ENCODE data around the gene MMADHC. TPM values are rescaled to one million over a fixed set of nuclear protein-coding genes. Genes with fewer than 3 reads are reported as not detected.

The MMADHC gene
- total RNA-seq, 1 experiment from 2014 or later, result 126 TPM

DNA sequence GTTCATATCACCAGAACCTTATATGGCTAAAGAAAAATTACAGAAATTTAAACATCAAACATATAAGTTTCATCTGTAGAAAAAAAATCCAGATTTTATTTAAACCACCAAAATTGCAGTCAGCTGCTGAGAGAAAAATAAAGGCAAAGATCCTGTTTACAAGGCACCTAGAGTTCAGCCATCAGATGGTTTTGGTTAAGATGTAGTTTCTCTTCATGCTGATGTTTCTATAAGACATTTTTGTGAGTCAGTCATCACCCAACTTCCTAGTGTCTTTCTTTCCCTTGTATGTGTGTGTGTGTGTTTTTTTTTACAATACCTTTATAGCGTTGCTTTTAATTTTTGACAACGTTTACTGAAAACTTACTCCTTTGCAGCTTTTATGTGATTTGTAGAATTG lies 26.1 kb upstream of the MMADHC start:
- peaks cover 5% of the 10 kb centered on the region; the same call in 1 of the 2 replicates for H3K9me3 Mint-ChIP-seq
- H3K36me3 Mint-ChIP-seq, result no peaks in the 10 kb centered on the region
- H3K27me3 Mint-ChIP-seq (ENCODE audit: low read depth), result no peaks in the 10 kb centered on the region
- TF ChIP-seq, protein P1, sequence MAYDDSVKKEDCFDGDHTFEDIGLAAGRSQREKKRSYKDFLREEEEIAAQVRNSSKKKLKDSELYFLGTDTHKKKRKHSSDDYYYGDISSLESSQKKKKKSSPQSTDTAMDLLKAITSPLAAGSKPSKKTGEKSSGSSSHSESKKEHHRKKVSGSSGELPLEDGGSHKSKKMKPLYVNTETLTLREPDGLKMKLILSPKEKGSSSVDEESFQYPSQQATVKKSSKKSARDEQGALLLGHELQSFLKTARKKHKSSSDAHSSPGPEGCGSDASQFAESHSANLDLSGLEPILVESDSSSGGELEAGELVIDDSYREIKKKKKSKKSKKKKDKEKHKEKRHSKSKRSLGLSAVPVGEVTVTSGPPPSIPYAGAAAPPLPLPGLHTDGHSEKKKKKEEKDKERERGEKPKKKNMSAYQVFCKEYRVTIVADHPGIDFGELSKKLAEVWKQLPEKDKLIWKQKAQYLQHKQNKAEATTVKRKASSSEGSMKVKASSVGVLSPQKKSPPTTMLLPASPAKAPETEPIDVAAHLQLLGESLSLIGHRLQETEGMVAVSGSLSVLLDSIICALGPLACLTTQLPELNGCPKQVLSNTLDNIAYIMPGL (CRISPR knock-in tag; IDR thresholded peaks at IDR 0.05), result no peak
- TF ChIP-seq NFATC4 (CRISPR knock-in tag; IDR thresholded peaks at IDR 0.05) (no peak), FOXP1 (CRISPR knock-in tag; IDR thresholded peaks at IDR 0.05; ENCODE audit: borderline replicate concordance) (no peak), EMX1 (CRISPR knock-in tag; IDR thresholded peaks at IDR 0.05) (no peak), SMAD4 (CRISPR knock-in tag; IDR thresholded peaks at IDR 0.05) (no peak), SOX15 (CRISPR knock-in tag; IDR thresholded peaks at IDR 0.05) (no peak), ZNF317 (CRISPR knock-in tag; IDR thresholded peaks at IDR 0.05; ENCODE audit: borderline replicate concordance, low read depth) (no peak), ZNF219 (CRISPR knock-in tag; IDR thresholded peaks at IDR 0.05; ENCODE audit: borderline replicate concordance) (no peak), NFYB (CRISPR knock-in tag; conservative IDR thresholded peaks at IDR 0.05; ENCODE audit: low read depth) (no peak), ZBTB21 (CRISPR knock-in tag; IDR thresholded peaks at IDR 0.05; ENCODE audit: borderline replicate concordance) (no peak), CREB1 (CRISPR knock-in tag; IDR thresholded peaks at IDR 0.05) (no peak)
- TF ChIP-seq, protein P2, sequence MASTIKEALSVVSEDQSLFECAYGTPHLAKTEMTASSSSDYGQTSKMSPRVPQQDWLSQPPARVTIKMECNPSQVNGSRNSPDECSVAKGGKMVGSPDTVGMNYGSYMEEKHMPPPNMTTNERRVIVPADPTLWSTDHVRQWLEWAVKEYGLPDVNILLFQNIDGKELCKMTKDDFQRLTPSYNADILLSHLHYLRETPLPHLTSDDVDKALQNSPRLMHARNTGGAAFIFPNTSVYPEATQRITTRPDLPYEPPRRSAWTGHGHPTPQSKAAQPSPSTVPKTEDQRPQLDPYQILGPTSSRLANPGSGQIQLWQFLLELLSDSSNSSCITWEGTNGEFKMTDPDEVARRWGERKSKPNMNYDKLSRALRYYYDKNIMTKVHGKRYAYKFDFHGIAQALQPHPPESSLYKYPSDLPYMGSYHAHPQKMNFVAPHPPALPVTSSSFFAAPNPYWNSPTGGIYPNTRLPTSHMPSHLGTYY (CRISPR knock-in tag; IDR thresholded peaks at IDR 0.05), result no peak
- CTCF ChIA-PET, result no interaction called here
- POLR2A ChIA-PET, result no interaction called here
- DNase-seq (ENCODE audit: low spot score) (no peak), ATAC-seq (no peak)
- no peak overlapping the region for H3K4me3 Mint-ChIP-seq
- peaks cover 5% of the 10 kb centered on the region for H3K4me1 Mint-ChIP-seq
- no peak overlapping the region for H3K27ac Mint-ChIP-seq

DNA sequence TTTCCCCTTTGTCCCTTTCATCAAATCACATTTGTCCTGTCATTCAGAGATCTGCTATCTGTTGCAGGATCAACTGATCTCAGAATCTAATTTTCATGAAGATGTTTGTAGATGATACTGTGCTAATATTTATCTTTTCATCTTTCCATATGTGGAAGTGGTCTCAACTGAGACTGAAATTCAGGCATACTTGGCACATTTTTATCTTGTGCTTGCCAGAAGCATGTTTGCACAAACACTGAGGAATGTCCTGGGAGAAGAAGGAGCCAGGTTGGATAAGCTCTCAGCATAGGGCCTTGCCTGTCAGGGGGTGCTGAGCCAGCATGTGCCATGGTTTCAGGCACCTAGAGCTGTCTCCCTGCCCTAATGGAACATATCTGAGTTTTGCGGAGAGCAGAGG lies 24.5 kb upstream of the MMADHC start:
- no peak for DNase-seq (ENCODE audit: low spot score)
- CTCF ChIA-PET, result interaction anchor here (1.5 kb wide), 1 partner anchor 1627 kb away, joined by 3 read pairs; no protein-coding TSS in a partner anchor
- Mint-ChIP-seq H3K36me3 (0 out of 2 replicates have a peak, but pooled peaks cover 3% of the 10 kb centered on the region), H3K9me3 (peaks cover 18% of the 10 kb centered on the region), H3K4me1 (no peaks in the 10 kb centered on the region), H3K27me3 (ENCODE audit: low read depth) (no peaks in the 10 kb centered on the region), H3K27ac (no peak overlapping the region), H3K4me3 (no peak overlapping the region)
- no peak for TF ChIP-seq ZNF416 (CRISPR knock-in tag; IDR thresholded peaks at IDR 0.05)
- TF ChIP-seq, protein P3, sequence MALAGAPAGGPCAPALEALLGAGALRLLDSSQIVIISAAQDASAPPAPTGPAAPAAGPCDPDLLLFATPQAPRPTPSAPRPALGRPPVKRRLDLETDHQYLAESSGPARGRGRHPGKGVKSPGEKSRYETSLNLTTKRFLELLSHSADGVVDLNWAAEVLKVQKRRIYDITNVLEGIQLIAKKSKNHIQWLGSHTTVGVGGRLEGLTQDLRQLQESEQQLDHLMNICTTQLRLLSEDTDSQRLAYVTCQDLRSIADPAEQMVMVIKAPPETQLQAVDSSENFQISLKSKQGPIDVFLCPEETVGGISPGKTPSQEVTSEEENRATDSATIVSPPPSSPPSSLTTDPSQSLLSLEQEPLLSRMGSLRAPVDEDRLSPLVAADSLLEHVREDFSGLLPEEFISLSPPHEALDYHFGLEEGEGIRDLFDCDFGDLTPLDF (CRISPR knock-in tag; IDR thresholded peaks at IDR 0.05), result no peak
- TF ChIP-seq GRHL2 (CRISPR knock-in tag; IDR thresholded peaks at IDR 0.05; ENCODE audit: insufficient replicate concordance, severe bottlenecking), result no peak
- TF ChIP-seq, protein P4, sequence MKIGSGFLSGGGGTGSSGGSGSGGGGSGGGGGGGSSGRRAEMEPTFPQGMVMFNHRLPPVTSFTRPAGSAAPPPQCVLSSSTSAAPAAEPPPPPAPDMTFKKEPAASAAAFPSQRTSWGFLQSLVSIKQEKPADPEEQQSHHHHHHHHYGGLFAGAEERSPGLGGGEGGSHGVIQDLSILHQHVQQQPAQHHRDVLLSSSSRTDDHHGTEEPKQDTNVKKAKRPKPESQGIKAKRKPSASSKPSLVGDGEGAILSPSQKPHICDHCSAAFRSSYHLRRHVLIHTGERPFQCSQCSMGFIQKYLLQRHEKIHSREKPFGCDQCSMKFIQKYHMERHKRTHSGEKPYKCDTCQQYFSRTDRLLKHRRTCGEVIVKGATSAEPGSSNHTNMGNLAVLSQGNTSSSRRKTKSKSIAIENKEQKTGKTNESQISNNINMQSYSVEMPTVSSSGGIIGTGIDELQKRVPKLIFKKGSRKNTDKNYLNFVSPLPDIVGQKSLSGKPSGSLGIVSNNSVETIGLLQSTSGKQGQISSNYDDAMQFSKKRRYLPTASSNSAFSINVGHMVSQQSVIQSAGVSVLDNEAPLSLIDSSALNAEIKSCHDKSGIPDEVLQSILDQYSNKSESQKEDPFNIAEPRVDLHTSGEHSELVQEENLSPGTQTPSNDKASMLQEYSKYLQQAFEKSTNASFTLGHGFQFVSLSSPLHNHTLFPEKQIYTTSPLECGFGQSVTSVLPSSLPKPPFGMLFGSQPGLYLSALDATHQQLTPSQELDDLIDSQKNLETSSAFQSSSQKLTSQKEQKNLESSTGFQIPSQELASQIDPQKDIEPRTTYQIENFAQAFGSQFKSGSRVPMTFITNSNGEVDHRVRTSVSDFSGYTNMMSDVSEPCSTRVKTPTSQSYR (CRISPR knock-in tag; IDR thresholded peaks at IDR 0.05), result no peak
- TF ChIP-seq KAT7 (CRISPR knock-in tag; IDR thresholded peaks at IDR 0.05; ENCODE audit: borderline replicate concordance), result no peak
- TF ChIP-seq, protein P5, sequence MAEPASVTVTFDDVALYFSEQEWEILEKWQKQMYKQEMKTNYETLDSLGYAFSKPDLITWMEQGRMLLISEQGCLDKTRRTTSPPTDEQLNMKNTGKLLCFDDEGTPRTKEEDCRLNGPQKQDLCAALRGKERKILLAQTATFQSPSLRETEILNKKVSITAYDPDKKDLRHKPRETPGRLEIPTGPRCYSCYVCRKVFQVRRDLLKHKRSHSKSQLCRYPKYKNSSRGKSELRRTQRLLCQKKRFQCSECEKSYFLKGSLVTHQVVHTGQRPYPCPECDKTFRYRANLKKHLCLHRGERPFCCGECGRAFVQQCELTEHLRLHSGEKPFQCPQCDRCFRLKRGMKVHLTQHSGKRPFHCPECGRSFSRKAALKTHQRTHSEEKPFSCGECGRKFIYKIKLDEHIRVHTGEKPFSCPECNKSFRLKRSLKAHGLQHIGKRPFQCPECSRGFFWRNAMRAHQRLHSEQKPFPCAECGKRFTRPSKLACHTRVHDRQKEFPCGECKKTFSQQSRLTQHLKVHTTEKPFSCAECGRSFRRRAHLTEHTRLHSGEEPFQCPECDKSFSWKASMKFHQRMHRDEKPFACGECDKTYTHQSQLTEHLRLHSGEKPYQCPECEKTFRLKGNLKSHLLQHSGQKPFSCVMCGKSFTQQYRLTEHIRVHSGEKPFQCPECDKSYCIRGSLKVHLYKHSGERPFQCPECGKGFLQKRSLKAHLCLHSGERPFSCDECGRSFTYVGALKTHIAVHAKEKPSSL (CRISPR knock-in tag; conservative IDR thresholded peaks at IDR 0.05), result no peak
- TF ChIP-seq ELF4 (CRISPR knock-in tag; IDR thresholded peaks at IDR 0.05; ENCODE audit: low read depth), result no peak
- TF ChIP-seq, protein P6, sequence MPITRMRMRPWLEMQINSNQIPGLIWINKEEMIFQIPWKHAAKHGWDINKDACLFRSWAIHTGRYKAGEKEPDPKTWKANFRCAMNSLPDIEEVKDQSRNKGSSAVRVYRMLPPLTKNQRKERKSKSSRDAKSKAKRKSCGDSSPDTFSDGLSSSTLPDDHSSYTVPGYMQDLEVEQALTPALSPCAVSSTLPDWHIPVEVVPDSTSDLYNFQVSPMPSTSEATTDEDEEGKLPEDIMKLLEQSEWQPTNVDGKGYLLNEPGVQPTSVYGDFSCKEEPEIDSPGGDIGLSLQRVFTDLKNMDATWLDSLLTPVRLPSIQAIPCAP (CRISPR knock-in tag; IDR thresholded peaks at IDR 0.05), result no peak
- no peak for TF ChIP-seq IRF2 (CRISPR knock-in tag; IDR thresholded peaks at IDR 0.05; ENCODE audit: borderline replicate concordance, low read depth)
- no peak for TF ChIP-seq SOX15 (CRISPR knock-in tag; IDR thresholded peaks at IDR 0.05)
- no peak for TF ChIP-seq FOXK1 (CRISPR knock-in tag; IDR thresholded peaks at IDR 0.05)
- TF ChIP-seq, protein P7, sequence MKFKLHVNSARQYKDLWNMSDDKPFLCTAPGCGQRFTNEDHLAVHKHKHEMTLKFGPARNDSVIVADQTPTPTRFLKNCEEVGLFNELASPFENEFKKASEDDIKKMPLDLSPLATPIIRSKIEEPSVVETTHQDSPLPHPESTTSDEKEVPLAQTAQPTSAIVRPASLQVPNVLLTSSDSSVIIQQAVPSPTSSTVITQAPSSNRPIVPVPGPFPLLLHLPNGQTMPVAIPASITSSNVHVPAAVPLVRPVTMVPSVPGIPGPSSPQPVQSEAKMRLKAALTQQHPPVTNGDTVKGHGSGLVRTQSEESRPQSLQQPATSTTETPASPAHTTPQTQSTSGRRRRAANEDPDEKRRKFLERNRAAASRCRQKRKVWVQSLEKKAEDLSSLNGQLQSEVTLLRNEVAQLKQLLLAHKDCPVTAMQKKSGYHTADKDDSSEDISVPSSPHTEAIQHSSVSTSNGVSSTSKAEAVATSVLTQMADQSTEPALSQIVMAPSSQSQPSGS (CRISPR knock-in tag; IDR thresholded peaks at IDR 0.05; ENCODE audit: borderline replicate concordance, low read depth), result no peak
- POLR2A ChIA-PET, result no interaction called here
- no peak for ATAC-seq

All from WTC11 (cell line).